IPS-NIHi7 (cell line): Measurements from ENCODE around the gene HSPBAP1.
"Not testable (repeated sequence)": the region's sequence is repeated elsewhere in the genome, so short reads cannot be mapped to it uniquely, and the experiment has no call there.

Experiments
- DNase-seq: peaks from one replicate; pipeline ENCODE4 v3.0.0; 2012; ENCODE audit warnings: mixed read lengths; ENCODE audit errors: extremely low spot score

HSPBAP1 gene

GRCh38 chr3:122784436-122784835 is 9.2 kb downstream of the HSPBAP1 start:
- no peak for DNase-seq

- no peak for DNase-seq
These were observed 10.8 kb downstream of the HSPBAP1 start for GRCh38 chr3:122782804-122783203.

GRCh38 chr3:122777563-122777962 is 16.1 kb downstream of the HSPBAP1 start:
- DNase-seq, result no peak

GRCh38 chr3:122776675-122777468 is 16.8 kb downstream of the HSPBAP1 start:
- no peak for DNase-seq

DNA sequence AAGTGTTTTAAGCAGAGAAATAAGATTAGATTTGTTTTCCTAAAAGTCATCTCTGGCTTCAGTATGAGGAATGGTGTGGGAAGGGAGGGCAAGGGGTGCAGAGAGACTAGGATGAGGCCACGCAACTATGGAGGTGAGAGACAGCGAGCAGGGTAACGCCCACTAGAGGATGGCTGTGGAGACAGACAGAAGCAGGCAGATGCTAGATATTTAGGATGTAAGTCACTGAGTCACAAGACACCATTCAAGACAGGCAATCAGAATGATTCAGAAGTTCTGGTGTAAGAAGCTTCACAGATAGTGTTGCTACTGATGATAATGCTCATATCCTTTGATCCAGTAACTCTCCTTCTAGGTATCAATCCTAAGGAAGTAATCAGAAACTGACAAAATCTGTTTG is 19.1 kb downstream of the HSPBAP1 start:
- peak; percentile 45 for DNase-seq

- no peak for DNase-seq
These were observed 19.6 kb downstream of the HSPBAP1 start for GRCh38 chr3:122773944-122774509.

- DNase-seq, result no peak
These were observed 20.8 kb downstream of the HSPBAP1 start for GRCh38 chr3:122772827-122773226.

GRCh38 chr3:122770521-122771202 is 23.0 kb downstream of the HSPBAP1 start:
- DNase-seq, result no peak

DNA sequence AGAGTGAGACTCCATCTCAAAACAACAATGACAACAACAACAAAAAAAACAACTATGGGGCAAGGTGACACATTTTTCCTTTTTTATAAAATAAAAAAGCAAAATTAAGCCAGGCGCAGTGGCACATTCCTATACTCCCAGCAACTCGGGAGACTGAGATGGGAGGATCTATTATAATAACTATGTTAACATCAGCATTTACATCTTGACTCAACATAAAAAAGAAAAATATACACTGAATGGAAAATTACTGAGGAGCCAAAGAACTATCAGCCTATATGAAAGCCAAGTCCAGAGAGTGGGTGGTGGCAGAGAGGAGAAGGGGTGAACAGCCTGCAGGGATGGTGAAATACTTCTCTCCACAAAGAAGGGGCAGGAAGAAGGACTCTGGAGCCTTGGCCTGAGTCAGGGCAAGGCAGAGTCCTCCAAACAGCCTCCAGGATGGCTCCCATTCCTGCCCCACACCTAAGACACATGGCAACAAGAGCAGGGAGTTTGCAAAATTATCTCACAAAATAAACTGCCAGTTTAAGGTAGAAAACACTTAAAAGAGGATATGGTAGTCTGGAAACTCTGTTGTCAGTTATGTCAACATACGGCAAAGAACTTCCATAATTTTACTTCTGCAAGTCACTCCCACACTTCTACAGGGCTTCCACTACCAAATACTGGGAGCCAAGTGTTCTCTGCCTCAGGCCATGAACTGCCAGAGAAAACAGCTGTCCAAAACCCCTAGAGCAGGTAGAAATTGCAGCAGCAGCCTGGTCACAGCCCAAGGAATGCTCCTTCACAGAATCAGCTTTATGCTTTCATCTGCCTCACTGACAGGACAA is 25.9 kb downstream of the HSPBAP1 start:
- DNase-seq, result no peak

DNA sequence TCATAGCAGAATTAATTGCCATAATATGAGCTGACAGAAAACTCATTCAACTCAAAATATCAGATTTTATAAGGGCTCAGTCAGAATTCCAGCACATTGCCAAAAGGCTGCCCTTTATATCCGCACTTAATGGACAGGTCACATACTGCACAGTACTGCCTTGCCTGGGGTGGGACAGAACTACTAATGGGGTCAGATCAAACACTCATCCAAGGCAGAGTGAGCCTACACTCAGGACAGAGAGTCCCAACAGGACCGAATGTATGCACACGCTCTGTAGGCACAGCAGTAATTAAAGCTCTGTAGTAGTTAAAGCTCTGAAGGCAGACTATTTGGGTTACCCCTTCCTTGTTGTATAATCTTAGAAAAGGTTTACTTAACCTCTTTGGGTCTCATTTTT is 27.2 kb downstream of the HSPBAP1 start:
- no peak for DNase-seq

DNA sequence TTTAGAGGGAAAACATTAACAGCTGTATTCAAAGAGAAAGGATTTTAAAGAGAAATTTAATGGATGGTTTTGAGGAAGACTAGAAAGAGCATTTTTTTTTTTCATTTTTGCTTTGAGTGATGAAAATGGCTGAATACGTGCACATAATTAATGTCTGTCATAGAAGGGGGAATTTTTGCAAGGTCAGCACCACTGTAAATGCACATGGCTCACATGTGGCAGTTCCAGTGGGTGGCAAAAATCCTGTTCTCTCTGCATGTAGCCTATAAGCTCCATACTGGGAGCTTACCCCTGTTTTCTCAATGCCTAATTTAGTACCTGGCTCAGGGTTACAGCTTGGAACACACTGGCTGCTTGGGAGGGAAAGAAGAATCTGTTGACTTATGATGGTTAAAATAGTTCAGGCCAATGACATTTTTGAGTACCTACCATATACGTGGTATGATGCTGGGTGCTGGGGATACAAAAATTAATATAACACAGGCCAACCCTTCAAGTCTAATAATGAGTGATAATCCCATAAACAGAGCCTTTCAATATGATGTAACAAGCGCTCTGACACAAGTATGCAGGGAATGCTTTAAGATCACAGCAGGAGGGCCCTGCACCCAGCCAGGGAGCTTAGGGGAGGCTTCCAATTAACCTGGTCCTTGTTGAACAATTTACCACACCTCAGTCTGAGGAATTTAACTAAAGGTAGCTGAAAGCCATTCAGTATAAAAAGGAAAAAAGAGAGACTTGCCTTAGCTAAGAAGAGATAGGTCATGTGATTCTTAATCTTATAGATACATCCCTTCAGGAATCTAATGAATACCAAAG is 33.0 kb downstream of the HSPBAP1 start:
- DNase-seq, result peak; percentile 62

DNA sequence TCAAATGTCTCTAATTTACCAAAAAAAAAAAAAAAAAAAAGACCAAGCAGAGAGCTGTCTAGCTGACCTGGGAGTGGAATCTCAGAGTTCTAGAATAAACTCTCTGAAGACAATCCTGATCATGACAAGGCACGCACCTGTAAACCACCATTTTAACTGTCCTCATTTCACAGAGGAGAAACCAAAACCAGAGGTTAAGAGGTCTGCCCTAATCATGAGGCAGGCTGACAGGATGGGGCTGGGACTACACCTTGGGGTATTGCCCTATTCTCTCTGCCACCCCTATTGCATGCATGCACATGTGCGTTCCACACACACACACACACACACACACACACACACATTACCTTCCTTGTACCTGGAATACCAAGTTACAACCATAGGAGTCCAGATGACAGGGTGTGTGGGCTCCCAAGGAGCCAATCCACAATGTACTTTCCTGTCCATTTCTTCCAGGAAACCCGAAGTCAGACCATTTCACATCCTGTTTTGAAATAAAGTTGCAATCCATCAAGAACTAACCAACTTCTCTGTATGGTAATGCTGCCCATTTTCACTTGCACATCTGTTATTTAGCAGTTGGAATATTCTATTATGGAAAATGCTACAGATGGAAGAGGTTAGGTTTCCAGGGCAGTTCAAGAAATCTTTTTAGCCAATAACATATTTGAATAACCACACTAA is 34.6 kb downstream of the HSPBAP1 start:
- DNase-seq, result no peak

- DNase-seq, result no peak
These were observed 38.1 kb downstream of the HSPBAP1 start for GRCh38 chr3:122755491-122755890.

GRCh38 chr3:122754929-122755328 is 38.7 kb downstream of the HSPBAP1 start:
- peak; percentile 82 for DNase-seq

GRCh38 chr3:122748347-122748746 is 45.3 kb downstream of the HSPBAP1 start:
- DNase-seq, result no peak

DNA sequence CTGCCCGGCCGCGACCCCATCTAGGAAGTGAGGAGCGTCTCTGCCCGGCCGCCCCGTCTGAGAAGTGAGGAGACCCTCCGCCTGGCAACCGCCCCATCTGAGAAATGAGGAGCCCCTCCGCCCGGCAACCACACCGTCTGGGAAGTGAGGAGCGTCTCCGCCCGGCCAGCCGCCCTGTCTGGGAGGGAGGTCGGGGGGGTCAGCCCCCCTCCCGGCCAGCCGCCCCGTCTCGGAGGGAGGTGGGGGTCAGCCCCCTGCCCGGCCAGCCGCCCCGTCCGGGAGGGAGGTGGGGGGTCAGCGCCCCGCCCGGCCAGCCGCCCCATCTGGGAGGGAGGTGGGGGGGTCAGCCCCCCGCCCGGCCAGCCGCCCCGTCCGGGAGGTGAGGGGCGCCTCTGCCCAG is 46.3 kb downstream of the HSPBAP1 start:
- DNase-seq, result not testable (repeated sequence)

DNA sequence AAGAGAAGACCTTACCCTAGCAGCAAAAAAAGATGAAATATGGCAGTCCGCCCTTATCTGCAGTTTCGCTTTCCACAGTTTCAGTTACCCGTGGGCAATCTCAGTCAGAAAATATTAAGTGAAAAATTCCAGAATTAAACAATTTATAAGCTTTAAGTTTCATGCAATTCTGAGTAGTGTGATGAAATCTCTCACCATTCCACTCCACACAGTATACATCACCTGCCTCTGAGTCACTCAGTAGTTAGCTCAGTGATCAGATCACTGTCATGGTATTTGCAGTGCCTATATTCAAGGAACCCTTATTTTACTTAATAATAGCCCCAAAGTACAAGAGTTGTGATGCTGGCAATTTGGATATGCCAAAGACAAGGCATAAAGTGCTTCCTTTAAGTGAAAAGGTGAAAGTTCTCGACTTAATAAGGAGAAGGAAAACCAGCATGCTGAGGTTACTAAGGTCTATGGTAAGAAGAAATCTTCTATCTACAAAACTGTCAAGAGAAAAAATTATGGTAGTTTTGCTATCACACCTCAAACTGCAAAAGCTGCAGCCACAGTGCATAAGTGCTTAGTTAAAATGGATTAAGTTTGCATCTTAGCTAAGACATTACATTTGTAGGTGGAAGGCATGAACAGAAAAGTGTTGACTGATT is 48.1 kb downstream of the HSPBAP1 start:
- DNase-seq, result no peak

DNA sequence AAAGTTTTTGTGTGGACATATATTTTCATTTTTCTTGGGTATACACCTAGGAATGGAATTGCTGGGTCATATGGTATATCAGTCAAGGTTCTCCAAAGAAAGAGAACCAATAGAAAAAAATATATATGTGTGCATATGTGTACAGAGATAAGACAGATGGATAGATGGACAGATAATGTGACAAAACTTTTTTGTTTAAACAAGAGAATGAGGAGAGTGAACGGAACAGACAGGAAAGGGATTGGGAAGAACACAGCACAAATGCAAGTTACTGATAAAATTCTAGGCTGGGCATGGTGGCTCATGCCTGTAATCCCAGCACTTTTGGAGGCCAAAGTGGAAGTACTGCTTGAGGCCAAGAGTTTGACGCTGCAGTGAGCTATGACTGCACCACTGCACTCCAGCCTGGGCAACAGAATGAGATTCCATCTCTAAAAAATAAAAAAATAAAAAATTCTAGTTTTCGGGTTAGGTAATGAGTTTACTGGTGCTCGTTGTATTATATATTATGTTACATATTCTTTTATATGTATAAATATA is 50.0 kb downstream of the HSPBAP1 start:
- no peak for DNase-seq

DNA sequence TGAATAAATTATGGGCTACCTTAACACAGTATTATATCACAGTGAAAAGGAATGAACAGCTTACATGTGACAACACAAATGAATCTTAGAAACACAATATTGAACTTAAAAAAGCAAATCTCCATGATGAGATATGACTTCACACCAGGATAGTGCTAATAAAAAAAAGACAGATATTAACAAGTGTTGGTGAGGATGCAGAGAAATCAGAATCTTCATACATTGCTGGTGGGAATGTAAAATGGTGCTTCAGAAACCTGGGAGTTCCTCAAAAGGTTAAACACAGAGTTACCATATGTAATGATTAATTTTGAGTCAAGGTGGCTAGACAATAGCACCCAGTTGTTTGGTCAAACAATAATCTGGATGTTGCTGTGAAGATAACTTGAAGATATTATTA is 51.4 kb downstream of the HSPBAP1 start:
- DNase-seq, result no peak

GRCh38 chr3:122739172-122739571 is 54.5 kb downstream of the HSPBAP1 start:
- no peak for DNase-seq
